HG02885 (cell line): ENCODE measurements around the gene MMS19.

Experiments
- ATAC-seq: cut with Tn5 transposase; IDR thresholded peaks from one replicate; pipeline ENCODE4 v1.9.1; 2021; ENCODE audit warnings: mild to moderate bottlenecking; ENCODE audit not compliant: unreplicated experiment, poor library complexity

Gene MMS19

GRCh38 chr10:97498076-97498840 is at the start of gene MMS19:
TSS of gene MMS19 (minus strand) at chr10:97498422. CDS start at chr10:97498384, 38 bp downstream.
- ATAC-seq = peak; percentile 91

DNA sequence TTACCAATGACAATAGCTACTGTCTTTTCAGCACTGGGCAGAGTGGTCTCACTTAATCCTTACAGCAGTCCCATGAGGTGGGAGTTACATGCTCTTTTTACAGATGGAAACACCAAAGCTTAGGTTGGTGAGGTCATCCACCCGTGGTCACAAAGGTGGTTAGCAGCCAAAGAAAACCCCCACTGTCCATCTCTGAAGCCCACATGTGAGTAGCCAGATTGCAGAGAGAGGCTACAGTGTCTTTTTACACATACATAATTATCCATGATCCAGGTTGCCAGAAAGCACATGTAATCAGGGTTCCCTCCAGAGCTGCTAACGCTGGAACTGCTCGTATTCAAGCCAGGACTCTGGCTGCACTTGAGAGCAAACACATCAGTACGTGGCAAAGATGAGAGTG is 49.7 kb upstream of the MMS19 start:
- ATAC-seq = no peak

- ATAC-seq = no peak
These were observed 49.0 kb upstream of the MMS19 start for GRCh38 chr10:97547271-97547600.

DNA sequence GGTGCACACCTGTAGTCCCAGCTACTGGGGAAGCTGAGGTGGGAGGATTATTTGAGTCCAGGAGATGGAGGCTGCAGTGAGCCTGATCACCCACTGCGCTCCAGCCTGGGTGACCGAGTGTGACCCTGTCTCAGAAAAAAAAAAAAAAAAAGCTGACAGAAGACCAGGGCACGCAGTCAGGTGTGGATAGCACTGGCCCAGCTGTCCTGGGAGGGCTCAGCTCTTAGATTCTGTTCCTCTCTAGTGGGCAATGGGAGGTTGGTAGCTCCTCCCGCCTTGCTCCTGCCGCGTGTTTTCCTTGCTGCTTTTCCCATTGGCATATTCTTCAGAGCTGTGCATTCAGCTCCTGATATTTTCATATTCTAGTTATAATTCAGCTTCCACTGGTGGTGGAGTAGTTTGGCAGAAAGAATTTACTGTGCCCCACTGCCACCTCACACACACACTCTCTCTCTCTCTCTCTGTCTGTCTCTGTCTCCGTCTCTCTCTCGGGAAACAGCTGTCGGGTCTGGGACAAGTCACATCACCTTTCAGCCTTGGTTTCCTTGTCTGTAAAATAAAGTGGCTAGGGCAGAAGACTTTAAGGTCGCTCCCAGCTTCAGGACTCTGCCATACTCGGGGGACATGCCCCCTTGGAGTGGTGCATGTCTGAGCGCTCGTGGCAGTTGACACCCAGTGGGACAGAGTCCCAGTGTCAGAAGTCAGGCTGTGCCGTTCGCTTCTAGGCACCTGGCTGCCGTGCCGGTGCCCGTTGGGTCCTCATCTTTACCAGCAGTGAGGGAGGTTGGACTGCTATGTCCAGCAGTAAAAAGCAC is 48.4 kb upstream of the MMS19 start:
- no peak for ATAC-seq

DNA sequence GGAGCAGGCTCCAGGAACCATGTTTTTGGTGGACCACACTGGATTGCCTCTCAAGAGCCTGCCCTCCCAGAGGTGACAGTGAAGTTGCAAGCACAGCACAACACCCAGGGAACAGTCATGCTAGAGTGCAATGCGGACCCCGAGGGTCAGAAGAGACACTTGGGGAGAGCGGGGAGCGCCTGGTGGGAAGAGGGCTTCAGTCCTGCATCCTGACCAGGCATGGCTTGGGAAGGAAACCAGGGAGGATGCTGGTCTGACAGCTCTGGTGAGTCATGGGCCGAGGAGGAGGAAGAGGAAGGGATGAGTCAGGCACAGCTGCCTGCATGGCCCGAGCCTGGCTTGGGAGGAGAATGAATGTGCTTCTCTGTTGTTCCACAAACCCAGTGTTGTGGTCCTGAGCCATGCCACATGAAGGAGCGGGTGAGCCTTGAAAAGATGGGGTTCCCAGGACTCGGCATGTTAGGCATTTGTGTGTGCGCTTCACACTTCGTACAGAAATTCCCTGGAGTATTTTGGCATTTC is 44.9 kb upstream of the MMS19 start:
- ATAC-seq = no peak

DNA sequence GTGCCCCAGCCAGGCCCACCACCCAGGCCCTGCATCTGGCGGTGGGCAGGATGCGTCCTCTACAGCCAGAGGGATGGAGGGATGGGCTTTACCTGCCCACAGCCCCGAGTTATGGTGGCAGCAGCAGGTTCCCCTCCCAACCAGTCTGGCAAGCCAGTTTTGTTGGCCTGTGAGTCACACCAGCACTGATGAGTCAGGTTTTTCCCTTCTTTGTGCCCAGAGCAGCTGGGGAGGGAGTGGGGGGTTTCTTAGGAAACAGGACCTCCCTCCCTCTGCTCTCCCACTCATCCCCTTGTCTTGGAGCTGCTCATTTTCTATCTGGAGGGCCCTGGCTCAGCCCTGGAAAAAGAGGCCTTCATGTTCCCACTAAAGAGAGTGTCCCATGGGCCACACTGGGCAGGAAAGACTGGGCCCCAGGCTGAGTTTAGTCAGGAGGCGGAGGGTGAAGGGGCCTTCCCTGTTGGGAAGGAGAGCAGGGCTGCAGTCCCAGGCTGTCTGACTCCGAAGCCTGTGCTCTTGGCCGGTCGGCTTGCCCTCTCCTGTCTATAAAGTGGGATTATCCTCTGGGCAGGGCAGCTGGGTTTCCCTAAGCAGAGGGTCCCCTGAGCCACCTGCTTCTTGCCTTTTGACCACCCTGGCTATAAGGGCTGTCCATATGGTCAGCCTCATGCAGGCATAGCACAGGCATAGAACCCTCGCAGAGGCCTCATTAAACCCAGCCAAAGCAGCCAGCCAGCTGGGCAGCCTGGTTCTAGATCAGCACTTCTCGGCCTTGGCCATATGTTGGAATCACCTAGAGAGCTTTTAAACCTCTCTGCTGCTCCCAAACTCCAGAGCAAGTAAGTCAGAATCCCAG is 44.2 kb upstream of the MMS19 start:
- ATAC-seq = no peak

DNA sequence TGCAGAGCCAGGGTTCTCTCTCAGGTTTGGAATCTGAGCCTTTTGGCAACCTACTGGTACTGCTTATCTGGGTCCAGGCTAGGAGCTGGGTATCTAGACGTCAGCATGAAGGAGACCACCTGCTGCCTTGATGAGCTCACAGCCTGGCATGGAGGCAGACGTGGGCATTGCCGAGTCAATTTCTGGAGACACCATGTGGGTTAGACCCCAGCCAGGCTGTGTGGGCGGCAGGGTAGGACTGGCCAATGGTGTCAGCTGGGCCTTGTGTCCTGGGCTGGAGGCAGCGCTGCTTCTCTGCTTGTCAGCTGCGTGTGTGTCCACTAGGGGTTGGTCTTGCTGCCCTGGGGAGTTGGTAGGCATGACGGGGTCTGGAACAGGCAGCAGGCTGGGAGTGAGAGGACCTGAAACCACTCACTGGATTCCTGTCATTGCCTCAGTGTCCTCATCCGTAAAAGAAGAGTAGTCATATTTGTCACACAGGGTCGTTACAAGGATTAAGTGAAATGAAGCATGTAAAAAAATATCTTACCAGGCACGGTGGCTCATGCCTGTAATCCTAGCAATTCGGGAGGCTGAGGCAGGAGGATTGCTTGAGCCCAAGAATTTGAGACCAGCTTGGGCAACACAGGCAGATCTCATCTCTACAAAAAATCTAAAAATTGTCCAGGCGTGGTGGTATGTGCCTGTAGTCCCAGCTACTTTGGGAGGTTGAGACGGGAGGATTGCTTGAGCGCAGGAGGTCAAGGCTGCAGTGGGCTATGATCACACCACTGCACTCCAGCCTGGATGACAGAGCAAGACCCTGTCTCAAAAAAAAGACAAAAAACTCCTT is 42.7 kb upstream of the MMS19 start:
- ATAC-seq = no peak

- no peak for ATAC-seq
These were observed 41.4 kb upstream of the MMS19 start for GRCh38 chr10:97539523-97540200.

DNA sequence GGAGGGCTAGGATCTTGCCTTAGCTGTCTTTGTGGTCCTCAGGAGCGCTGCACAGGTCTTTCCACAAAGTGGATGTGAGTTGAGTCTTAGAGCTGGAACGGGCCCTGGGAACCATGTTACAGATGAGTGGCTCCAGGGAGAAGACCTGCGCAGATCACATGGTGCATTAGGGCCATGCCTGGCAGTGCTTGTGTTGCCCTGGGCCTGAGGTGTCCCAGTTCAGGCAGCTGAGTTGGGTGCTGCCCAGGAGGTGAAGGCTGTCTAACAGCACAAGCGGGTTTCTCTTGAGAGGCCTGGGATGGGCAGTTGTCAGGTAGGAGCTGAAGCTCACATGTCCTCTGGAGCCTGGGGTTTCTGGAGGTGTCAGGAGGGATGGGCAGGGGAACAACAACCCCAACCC is 40.6 kb upstream of the MMS19 start:
- ATAC-seq = no peak

GRCh38 chr10:97538411-97538810 is 40.2 kb upstream of the MMS19 start:
- ATAC-seq = no peak

GRCh38 chr10:97537186-97537869 is 39.1 kb upstream of the MMS19 start:
- no peak for ATAC-seq

DNA sequence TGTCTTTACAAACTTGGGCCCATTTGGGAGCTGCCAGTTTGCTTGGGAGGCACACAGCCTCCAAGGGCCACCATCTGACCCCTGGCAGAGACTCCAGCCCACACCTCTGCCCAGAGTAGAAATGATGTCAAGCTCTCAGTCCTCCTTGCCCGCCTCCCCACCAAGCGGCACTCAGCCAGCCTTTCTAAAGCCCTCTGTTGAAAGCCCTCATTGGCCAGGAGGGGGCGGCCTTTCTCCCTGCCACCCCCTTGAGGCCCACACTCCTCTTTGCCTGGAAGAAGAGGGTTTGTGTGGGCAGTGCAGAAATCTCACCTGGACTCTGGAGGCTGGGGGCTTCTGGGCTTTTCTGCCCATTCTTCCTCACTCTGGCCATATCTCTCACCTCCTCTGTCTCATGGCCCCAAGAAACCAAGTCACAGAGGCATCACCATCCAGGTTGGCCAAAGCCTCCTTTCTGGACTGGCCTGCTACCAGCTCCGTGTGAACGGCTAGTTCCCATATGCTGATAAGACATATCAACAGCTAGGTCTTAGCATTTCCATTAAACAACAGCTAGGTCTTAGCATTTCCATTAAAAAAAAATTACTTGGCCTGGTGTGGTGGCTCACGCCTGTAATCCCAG is 36.6 kb upstream of the MMS19 start:
- ATAC-seq = no peak

DNA sequence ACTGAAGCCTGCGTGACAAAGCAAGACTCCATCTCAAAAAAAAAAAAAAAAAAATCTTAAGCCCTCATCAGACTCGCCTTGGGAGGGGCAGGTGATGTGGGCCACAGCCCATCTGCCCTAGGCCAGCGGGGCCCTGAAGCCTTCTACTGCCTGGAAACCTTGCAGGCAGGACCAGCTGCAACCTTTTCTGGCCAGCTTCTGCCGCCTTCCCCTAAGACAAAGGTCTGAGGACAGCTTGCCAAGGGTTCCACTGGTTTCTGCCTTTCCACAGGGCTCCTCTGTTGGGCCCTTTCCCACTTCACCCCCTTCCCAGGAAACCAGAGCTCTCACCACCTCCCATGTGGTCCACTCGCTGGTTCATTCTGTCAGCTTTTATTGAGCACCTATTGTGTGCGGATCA is 35.7 kb upstream of the MMS19 start:
- ATAC-seq = no peak

- ATAC-seq = no peak
These were observed 34.9 kb upstream of the MMS19 start for GRCh38 chr10:97532935-97533671.

- no peak for ATAC-seq
These were observed 33.3 kb upstream of the MMS19 start for GRCh38 chr10:97531401-97531986.

DNA sequence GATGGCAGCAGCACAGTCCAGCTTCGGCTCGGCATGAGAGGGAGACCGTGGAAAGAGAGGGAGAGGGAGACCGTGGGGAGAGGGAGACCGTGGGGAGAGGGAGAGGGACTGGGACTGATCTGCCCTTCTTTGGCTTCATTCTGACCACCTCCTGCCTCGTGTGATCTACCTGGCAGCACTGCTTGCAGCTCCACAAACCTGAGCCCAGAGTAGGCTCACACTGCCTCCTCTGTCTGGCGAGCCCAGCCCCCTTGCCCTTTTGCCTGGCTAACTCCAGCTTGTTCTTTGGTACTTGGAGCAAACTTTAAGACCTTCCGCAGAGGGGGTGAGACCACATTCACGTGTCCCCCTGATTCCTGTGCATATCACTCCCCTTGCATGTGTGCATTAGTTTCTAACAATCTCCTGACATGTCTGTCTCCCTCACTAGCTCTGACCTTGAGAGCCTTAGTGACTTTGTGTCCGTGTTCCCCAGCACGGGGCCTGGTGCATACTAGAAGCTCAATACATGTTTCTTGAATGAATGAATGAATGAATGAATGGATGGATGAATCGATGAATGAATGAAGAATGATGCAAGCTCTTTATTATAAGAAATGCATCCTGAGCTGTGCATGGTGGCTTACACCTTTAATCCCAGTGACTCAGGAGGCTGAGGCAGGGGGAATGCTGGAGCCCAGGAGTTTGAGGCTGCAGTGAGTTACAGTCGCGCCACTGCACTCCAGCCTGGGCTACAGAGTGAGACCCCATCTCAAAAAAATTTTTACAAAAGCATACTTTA is 31.7 kb upstream of the MMS19 start:
- no peak for ATAC-seq
